ENCODE measurements around the gene COG3. TPM values are rescaled to one million over a fixed set of nuclear protein-coding genes. Genes with fewer than 3 reads are reported as not detected.

Gene COG3, protein sequence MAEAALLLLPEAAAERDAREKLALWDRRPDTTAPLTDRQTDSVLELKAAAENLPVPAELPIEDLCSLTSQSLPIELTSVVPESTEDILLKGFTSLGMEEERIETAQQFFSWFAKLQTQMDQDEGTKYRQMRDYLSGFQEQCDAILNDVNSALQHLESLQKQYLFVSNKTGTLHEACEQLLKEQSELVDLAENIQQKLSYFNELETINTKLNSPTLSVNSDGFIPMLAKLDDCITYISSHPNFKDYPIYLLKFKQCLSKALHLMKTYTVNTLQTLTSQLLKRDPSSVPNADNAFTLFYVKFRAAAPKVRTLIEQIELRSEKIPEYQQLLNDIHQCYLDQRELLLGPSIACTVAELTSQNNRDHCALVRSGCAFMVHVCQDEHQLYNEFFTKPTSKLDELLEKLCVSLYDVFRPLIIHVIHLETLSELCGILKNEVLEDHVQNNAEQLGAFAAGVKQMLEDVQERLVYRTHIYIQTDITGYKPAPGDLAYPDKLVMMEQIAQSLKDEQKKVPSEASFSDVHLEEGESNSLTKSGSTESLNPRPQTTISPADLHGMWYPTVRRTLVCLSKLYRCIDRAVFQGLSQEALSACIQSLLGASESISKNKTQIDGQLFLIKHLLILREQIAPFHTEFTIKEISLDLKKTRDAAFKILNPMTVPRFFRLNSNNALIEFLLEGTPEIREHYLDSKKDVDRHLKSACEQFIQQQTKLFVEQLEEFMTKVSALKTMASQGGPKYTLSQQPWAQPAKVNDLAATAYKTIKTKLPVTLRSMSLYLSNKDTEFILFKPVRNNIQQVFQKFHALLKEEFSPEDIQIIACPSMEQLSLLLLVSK
- total RNA-seq, result 10 to 100 TPM; 26.5 to 28.0 TPM

GRCh38 chr13:45464687-45465453 lies at the start of gene COG3:
Gene COG3 (plus strand): TSS chr13:45464939. CDS start chr13:45465037, 98 bp downstream.

DNA sequence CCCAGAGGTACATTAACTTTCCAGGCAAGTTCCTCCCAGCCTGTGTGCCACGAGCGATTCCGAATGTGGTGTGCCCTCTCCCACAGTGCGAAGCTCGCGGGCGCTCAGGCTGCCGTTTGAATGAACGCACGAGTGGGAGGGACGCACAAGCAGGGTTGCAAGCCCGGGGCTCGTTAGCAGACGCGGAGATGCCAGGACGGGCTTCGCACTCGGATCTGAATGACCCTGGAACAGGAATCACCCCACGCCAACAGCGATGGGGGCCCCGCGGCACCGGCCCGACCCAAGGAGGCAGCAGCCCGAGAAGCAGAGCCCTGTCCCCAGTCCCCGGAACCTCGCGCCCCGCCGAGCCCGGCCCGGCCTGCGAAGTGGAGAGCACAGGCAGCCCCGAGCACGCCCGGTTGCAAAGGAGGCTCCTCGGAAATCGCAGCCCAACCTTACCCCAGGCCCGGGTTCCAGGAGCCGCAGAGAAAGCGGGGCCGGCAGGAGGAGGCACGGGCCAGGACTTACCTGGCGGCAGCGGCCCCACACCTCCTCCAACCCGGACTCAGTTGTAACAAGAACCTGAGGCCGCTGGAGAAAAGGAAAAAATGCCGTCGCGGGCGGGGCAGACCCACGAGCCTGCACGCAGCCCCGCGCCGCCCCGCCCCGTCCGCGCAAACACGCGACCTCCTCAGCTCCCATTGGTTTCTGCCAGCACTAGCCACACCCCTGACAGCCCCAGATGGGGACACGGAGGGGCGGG lies 46.8 kb upstream of the COG3 start, which contains the start of gene SLC25A30:
Gene SLC25A30 (minus strand): TSS at position 584 of the 745 bp plus-strand sequence. CDS start 6,948 bp downstream, outside the sequence.

Other genes starting within 250 kb of the COG3 start
- 1,000 to 10,000 TPM; 8,575 to 8,858 TPM for gene TPT1, start 123.8 kb upstream of the COG3 start, total RNA-seq
- 10 to 100 TPM; 14.3 to 16.7 TPM for gene SLC25A30, start 46.6 kb upstream of the COG3 start, total RNA-seq
- gene ERICH6B, start 150.8 kb downstream of the COG3 start, total RNA-seq, result not detected
- gene CBY2, start 237.4 kb downstream of the COG3 start, total RNA-seq, result not detected